ENCODE data around the gene KCNAB1.
A peak's percentile ranks its signal among the peaks of the same experiment; 100 is the strongest.

The KCNAB1 gene

DNA sequence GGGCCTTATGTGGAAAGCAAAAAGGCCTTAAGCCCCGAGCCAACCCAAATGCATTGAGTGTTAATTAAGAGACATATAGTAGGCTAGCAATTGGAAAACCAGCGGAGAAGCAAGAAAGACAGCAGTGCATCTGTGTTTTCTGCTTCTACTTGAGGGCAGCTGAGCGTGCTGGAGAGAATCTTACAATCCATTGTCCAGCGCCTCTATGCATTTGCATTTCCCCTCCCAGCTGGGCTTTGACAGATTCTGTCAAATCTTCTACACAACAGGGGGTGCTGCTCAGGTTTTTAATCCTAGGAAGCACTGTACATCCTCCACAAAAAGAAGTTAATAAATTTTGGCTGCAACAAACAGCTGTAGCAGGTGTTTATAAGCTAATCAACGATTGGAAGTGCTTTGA lies 410.6 kb downstream of the KCNAB1 start:
- no peak for DNase-seq (ENCODE audit: low read depth in 4 of 4, low spot score in 1 of 4)

GRCh38 chr3:156532730-156533129 lies 412.4 kb downstream of the KCNAB1 start:
- DNase-seq (ENCODE audit: low read depth in 4 of 4, low spot score in 1 of 4) = no peak

DNA sequence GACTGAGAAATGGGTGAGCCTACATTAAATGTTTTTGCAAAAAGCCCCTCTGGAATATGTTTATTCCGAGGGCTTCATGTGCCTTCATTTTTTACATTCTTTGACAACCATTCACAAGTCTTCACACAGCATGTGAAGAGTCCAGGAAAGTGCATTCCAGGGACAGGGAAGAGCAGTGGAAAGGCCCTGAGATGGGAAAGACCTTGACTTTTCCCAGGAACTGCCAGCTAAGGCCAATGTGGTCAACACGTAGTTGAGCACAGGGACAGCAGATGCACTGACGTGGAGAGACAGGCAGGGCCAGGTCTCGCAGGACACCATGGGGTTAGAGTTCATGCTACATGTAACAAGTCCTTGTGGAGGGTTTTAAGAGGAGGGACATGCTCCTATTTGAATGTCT lies 412.8 kb downstream of the KCNAB1 start:
- DNase-seq (ENCODE audit: low read depth in 4 of 4, low spot score in 1 of 4) = no peak

DNA sequence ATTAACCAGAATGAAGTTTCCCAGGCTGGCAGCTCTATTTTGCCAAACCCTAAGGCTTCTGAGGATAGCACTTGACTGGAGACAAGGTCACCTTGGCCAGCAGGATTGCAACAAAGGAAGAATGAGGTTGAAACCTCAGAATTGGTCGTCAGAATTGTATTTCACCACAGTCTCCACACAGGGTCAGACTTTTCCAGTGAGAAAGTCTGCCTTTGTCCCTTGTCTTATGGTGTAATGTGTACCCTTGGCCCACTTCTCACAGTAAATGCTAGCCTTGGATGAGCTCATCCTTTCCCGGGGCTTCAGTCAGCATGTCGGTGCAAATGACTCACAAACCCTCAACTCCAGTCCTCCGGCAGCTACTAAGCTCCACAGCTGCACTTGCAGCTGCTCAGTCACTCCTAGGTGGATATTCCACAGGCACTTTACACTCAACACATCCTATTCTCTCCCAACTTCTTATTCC lies 414.8 kb downstream of the KCNAB1 start:
- no peak for DNase-seq (ENCODE audit: low read depth in 4 of 4, low spot score in 1 of 4)

- no peak for DNase-seq (ENCODE audit: low read depth in 4 of 4, low spot score in 1 of 4)
Measured at GRCh38 chr3:156535798-156536197, 415.4 kb downstream of the KCNAB1 start.

DNA sequence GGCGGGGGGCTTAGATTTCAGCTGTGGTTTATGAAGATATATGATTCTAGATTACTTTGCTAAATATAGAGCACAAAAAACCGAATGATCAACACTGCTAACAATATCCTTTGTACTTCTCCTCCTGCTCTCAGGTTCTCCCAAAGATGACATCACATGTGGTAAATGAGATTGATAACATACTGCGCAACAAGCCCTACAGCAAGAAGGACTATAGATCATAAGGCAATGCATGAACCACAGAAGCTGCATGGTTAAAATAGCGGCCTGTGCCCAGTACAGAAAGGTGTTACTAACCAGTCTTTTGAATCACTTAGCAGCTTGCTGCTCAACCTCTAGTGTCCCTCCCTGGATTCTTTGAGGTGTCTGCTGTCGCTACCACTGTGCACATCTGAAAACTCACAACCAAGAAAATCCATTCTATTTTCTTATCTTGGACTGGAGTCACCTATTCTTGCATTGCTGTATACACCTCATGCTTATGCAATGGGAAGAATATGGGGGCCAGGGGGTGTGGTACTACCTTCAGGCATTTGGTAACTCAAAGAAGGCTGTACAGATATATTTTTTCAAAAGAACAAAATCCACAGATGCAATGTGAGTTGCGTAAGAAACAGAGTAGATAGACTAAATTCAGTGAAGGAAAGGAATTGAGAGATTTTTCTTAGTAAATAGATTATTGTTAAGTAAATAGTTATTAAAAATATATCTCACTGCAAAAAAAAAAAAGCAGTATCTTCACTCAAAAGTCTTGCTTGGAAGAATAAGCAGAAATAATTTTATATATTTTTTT lies 416.3 kb downstream of the KCNAB1 start:
- no peak for DNase-seq (ENCODE audit: low read depth in 4 of 4, low spot score in 1 of 4)

- DNase-seq (ENCODE audit: low read depth in 4 of 4, low spot score in 1 of 4) = no peak
Measured at GRCh38 chr3:156539051-156539450, 418.7 kb downstream of the KCNAB1 start.

DNA sequence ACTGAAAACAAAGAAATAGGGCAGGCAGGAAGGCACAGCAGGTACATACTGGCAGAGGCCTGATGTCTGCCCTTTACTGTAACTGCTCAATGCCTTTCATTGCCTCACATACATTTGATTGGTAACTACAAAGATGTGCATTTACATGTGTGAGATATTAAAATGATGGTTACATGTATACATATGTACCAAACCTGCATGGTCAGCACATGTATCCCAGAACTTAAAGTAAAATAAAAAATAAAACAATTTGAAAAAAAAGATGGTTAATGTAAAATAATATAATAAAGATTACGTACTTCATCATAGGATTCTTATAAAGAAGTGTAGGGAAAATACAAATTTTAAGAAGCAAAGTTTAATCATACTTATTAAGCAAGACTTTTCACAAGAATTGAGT lies 419.4 kb downstream of the KCNAB1 start:
- DNase-seq (ENCODE audit: low read depth in 4 of 4, low spot score in 1 of 4) = no peak

DNA sequence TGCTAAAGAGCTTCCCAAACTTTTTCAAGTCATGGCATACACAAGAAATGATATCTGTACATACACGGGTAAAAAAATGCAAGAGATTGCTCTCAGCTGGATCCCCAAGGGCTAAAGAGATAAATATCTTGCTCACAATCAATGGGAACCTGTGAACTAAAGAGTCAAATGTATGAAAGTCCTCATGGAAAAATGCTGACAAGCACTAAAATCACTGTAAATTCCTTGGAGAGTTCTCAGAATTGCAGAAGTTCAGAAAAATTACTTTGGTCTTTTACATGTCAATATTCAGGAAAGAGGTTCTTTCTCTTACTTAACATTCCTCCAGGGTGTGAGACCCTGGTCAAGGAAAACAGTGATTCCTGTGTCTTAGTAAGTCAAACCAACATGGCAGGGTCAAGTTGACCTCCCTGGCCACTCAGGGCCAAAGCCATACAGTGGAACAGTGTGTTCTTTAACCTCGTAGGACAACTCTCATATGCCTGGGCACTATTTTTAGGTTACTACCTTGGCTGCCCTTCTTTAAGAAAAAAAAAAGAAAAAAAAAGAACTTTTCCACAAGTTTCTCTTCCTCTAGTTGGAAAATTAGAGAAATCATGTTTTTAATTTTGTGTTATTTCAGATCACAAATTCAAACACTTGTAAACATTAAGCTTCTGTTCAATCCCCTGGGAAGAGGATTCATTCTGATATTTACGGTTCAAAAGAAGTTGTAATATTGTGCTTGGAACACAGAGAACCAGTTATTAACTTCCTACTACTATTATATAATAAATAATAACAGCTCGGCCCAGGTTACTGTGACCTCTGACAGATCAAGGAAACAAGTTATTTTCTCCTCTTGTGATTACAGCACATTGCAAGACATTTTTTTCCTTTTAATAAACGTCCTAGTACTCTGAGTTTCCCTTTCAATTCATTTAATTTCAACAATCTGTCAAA lies 422.0 kb downstream of the KCNAB1 start:
- DNase-seq (ENCODE audit: low read depth in 4 of 4, low spot score in 1 of 4) = no peak

- DNase-seq (ENCODE audit: low read depth in 4 of 4, low spot score in 1 of 4) = no peak
Measured at GRCh38 chr3:156543043-156543555, 422.7 kb downstream of the KCNAB1 start.

- DNase-seq (ENCODE audit: low read depth in 4 of 4, low spot score in 1 of 4) = no peak
Measured at GRCh38 chr3:156547637-156548036, 427.3 kb downstream of the KCNAB1 start.

DNA sequence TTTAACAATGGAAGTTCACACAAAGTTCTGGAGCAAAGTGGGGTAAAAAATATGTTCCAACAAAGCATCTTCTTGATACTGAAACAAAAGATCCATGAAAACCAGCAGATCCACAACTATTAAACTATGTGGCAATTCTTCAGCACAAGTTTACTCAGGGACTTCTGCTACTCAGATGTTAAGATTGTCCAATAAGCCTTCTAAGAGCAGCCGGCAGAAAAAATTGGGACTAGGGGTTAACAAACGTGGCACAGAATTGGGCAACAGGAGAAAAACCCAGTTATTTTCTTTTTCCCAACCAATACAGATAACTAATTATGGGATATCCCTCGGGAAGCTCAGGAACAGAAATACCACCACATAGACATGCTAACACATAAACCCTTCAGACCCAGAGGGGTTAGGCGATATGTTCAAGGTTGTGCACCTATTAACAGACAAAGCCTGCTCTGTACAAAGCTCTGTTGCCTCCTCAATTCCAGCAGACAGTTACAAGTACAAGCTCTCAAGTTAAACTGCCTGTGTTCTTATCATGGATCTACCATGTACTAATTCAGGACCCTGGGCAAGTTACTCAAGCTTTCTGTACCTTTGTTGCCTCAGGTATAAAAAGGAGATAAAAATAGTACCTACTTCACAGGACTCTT lies 427.8 kb downstream of the KCNAB1 start:
- DNase-seq (ENCODE audit: low read depth in 4 of 4, low spot score in 1 of 4) = no peak

GRCh38 chr3:156548902-156549301 lies 428.5 kb downstream of the KCNAB1 start:
- no peak for DNase-seq (ENCODE audit: low read depth in 4 of 4, low spot score in 1 of 4)

DNA sequence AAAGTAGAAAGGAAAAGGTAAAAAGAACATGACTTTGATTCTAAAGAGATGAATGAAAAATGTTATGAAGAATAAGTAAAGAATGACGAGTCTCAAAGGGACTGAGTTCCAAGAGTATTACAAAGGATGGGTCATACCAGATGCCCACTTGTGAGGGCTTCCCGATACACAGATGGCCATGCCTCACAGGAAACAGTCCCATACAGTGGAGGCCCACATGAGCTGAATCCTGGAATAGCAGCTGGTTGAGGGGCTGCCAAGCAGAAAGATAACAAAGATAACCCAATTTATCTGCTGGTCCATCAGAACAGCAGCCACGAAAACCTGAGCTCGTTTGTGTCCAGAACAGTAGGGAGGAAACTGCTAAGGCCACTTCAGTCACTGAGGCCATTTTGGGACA lies 430.9 kb downstream of the KCNAB1 start:
- DNase-seq (ENCODE audit: low read depth in 4 of 4, low spot score in 1 of 4) = no peak

GRCh38 chr3:156551746-156552145 lies 431.4 kb downstream of the KCNAB1 start:
- DNase-seq (ENCODE audit: low read depth in 4 of 4, low spot score in 1 of 4) = no peak

DNA sequence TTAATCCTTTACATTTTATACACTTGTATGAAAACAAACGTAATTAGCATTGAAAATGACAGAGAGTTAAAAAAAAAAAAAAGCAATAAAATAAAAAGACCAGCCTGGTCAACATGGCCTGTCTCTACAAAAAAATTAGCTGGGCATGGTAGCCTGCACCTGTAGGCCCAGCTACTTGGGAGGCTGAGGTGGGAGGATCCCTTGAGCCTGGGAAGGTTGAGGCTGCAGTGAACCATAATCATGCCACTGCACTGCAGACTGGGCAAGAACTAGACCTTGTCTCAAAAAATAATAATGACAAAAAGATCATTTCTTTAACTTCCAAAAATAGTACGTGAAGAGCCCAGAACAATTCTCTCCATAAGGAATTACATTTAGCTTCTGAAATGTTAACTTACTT lies 432.6 kb downstream of the KCNAB1 start:
- no peak for DNase-seq (ENCODE audit: low read depth in 4 of 4, low spot score in 1 of 4)

DNA sequence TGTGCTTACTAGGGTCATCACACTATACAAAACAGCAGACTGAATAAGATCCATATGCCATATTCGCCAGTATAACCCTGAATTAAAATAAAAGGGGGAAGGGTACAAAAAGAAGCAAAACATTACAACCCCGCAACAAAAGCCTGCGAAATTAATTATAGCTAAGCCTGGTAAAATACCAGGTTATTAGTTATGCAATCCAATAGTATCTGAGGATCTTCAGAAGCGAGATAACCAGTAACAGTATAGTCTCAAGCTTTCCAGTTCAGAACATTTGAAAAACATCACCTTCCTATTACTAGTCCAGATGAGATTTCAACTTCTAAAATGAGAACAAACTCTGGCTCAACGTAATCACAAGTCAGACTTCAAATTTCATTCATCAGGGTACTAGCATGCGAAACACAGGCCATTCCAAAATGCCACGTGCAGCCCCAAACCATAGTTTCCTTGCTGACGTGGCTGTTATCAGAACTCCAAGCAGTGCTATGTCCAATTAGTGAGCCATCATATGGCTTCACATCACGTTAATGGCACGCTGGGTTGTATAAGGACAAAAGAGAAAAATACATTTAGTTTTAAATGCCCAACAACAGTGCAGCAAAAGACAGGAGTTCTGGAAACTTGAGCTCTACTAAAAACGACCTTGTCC lies 433.5 kb downstream of the KCNAB1 start:
- DNase-seq (ENCODE audit: low read depth in 4 of 4, low spot score in 1 of 4) = no peak

DNA sequence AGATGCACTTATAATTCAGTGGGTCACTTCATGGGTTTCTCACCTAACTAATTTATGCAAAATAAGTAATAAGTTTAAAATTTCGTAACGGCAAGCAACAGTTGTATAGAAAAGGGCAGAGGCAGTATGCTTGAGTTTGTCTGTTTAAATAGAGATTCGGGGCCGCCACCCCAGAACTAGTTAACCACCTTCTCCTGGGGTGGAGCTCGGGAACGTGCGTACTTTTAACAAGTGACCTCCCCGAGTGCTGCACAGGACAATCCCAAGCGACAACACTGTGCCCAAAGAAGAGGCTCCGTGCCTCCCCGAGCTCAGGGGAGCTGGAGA lies 434.1 kb downstream of the KCNAB1 start:
- DNase-seq (ENCODE audit: low read depth in 4 of 4, low spot score in 1 of 4) = no peak

- peak; percentile 90 to 98 (median 98) for DNase-seq (ENCODE audit: low read depth in 4 of 4, low spot score in 1 of 4)
Measured at GRCh38 chr3:156554842-156555687, 434.7 kb downstream of the KCNAB1 start, which contains the start of gene SSR3. TSS of gene SSR3 (minus strand) at chr3:156555117. CDS start at chr3:156555089, 28 bp downstream.

GRCh38 chr3:156558389-156558788 lies 438.0 kb downstream of the KCNAB1 start:
- DNase-seq (ENCODE audit: low read depth in 4 of 4, low spot score in 1 of 4) = no peak

All from stimulated activated CD4-positive, alpha-beta T cell treated with anti-CD3 and anti-CD28 coated beads, Interleukin-1b, Interleukin-23, amount 100 ng/mL, for 24 hours (primary cell).